Vagina (tissue), 2 donors: ENCODE results near the gene NACC2. TPM values are rescaled to one million over a fixed set of nuclear protein-coding genes. Genes with fewer than 3 reads are reported as not detected.

ENCODE experiments used
- DNase-seq, 2 donors: peaks; one replicate each; pipeline ENCODE4 v3.0.0-alpha.2; 2017; ENCODE audit errors: extremely low spot score in 2 of 2
- H3K27ac ChIP-seq: fragments of 200-600 bp; sonication (generic); one replicate; pipeline ENCODE4 v1.5.1; 2019
- H3K27me3 ChIP-seq: fragments of 200-600 bp; sonication (generic); one replicate; pipeline ENCODE4 v1.5.1; 2019
- H3K36me3 ChIP-seq, 2 donors: fragments of 200-600 bp; sonication (generic); one replicate each; pipeline ENCODE4 v1.5.1; 2017 to 2019
- H3K4me1 ChIP-seq: fragments of 200-600 bp; sonication (generic); one replicate; pipeline ENCODE4 v1.5.1; 2019
- H3K4me3 ChIP-seq, 2 donors: fragments of 200-600 bp; sonication (generic); 1 replicate in 1 of 2; 2 replicates in 1 of 2; pipeline ENCODE4 v1.5.1; 2016 to 2019
- H3K9me3 ChIP-seq: fragments of 200-600 bp; sonication (generic); one replicate; pipeline ENCODE4 v1.5.1; 2019
- POLR2A ChIP-seq, 2 donors: fragments of 450-650 bp; IDR thresholded peaks; one replicate each; pipeline ENCODE4 v1.6.1; 2017; ENCODE audit warnings: antibody characterized with exemption in 2 of 2, mild to moderate bottlenecking in 2 of 2, moderate library complexity in 2 of 2
- POLR2AphosphoS5 ChIP-seq, 2 donors: sonication (generic); formaldehyde crosslinking; IDR thresholded peaks; one replicate each; pipeline ENCODE4 v1.9.0; 2017; ENCODE audit warnings: antibody characterized with exemption in 2 of 2, mild to moderate bottlenecking in 2 of 2, low read depth in 1 of 2; ENCODE audit not compliant: insufficient read depth in 1 of 2
- intact Hi-C: fragments of 100-400 bp; cut with DNase I; formaldehyde crosslinking; loops from one replicate; pipeline ENCODE4 v1.15.1; 2023
- total RNA-seq: library from RNA; depleted of rRNA; stranded (reverse); fragments of >200 nt; gene quantifications from one replicate; pipeline ENCODE4 v1.2.3, GENCODE V29; 2016
- TF ChIP-seq, protein P1 (sequence below), 3 experiments: fragments of 450-650 bp in 2 of 3; fragments of 200-600 bp in 1 of 3; sonication (generic) in 1 of 3; IDR thresholded peaks; one replicate each; pipeline ENCODE4 v1.5.1; 2017 to 2019; ENCODE audit warnings: antibody characterized with exemption in 3 of 3, mild to moderate bottlenecking in 2 of 3, moderate library complexity in 2 of 3

Gene NACC2
- total RNA-seq, 1 donor from 2014 or later = 21.1 TPM

DNA sequence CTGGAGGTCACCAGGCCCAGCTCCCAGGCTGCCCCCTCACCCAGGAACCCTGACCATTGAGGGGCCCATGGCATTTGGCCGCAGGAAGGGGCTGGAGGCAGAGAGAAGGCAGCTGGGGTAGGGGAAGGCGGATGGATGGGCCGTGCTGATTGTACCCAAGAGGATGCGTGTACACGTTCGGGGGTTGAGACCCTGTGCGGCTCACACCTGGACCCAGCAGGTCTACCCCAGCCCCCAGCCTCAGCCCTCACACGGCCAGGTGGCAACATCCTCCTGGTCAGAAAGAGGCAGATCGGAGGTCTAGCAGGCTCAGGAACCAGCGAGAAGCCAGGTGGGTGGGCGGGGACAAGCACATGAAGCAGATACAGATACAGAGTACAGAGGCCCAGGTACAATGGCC, 33.7 kb downstream of the NACC2 start:
- intact Hi-C loops = no loop called here
- H3K36me3 ChIP-seq = no peaks in the 10 kb centered on the region
- TF ChIP-seq POLR2AphosphoS5 (IDR thresholded peaks at IDR 0.05; ENCODE audit: insufficient read depth in 1 of 2, low read depth in 1 of 2) (no peak), POLR2A (IDR thresholded peaks at IDR 0.05) (no peak)
- TF ChIP-seq, protein P1, sequence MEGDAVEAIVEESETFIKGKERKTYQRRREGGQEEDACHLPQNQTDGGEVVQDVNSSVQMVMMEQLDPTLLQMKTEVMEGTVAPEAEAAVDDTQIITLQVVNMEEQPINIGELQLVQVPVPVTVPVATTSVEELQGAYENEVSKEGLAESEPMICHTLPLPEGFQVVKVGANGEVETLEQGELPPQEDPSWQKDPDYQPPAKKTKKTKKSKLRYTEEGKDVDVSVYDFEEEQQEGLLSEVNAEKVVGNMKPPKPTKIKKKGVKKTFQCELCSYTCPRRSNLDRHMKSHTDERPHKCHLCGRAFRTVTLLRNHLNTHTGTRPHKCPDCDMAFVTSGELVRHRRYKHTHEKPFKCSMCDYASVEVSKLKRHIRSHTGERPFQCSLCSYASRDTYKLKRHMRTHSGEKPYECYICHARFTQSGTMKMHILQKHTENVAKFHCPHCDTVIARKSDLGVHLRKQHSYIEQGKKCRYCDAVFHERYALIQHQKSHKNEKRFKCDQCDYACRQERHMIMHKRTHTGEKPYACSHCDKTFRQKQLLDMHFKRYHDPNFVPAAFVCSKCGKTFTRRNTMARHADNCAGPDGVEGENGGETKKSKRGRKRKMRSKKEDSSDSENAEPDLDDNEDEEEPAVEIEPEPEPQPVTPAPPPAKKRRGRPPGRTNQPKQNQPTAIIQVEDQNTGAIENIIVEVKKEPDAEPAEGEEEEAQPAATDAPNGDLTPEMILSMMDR (IDR thresholded peaks at IDR 0.05) = no peak

DNA sequence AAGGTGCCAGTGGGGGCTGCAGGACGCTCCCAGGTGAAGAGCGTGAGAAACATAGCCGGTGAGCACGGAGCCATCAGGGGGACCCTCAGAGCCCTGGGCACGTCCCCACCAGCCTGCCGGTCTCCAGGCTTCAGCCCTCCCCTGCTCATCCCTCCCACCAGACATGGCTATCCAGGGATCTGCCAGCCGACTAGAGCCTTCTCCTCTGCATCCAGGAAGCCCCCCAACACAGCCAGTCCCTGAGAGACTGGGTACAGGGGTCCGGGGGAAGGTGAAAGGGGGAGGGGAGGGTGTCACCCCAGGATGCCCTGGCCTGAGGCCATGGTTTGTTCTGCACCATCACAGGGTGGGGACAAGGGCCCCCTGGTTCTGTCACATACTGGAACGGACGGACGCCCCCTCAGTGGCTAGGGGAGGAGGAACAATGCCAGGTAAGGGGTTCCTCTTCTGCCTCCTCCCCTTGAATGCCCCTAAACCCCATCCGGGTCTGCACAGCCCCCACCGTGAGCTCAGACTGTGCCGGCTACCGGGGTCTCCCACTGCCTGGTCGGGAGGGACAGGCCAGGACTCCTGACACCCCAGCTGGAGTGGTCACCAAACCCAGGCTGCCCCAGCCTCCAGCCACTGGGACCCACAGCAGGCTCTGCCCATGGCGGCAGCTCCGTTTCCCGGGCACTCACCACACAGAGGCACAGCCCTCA, 34.3 kb downstream of the NACC2 start:
- no peaks in the 10 kb centered on the region for H3K9me3 ChIP-seq
- no peak for DNase-seq
- no peak overlapping the region for H3K27ac ChIP-seq
- H3K4me1 ChIP-seq = peaks cover 24% of the 10 kb centered on the region
- TF ChIP-seq, protein P1 (IDR thresholded peaks at IDR 0.05) = no peak
- no peak for TF ChIP-seq POLR2AphosphoS5 (IDR thresholded peaks at IDR 0.05; ENCODE audit: insufficient read depth in 1 of 2, low read depth in 1 of 2)
- no peak for TF ChIP-seq POLR2A (IDR thresholded peaks at IDR 0.05)
- intact Hi-C loops = no loop called here
- no peaks in the 10 kb centered on the region for H3K36me3 ChIP-seq
- H3K27me3 ChIP-seq = no peaks in the 10 kb centered on the region
- no peak overlapping the region for H3K4me3 ChIP-seq

More for the DNA sequence above, 33.7 kb downstream of the NACC2 start:
- Histone ChIP-seq H3K27ac (no peak overlapping the region), H3K4me3 (no peak overlapping the region), H3K9me3 (no peaks in the 10 kb centered on the region), H3K27me3 (no peaks in the 10 kb centered on the region), H3K4me1 (peaks cover 24% of the 10 kb centered on the region)
- no peak for DNase-seq

GRCh38 chr9:136059851-136060670, 35.0 kb downstream of the NACC2 start:
- Histone ChIP-seq H3K4me3 (no peak overlapping the region), H3K27ac (no peak overlapping the region), H3K27me3 (no peaks in the 10 kb centered on the region), H3K4me1 (peaks cover 24% of the 10 kb centered on the region), H3K36me3 (no peaks in the 10 kb centered on the region), H3K9me3 (no peaks in the 10 kb centered on the region)
- no peak for TF ChIP-seq POLR2AphosphoS5 (IDR thresholded peaks at IDR 0.05; ENCODE audit: insufficient read depth in 1 of 2, low read depth in 1 of 2)
- no peak for TF ChIP-seq POLR2A (IDR thresholded peaks at IDR 0.05)
- TF ChIP-seq, protein P1 (IDR thresholded peaks at IDR 0.05) = no peak
- DNase-seq = no peak
- intact Hi-C loops = no loop called here

- Histone ChIP-seq H3K27ac (no peak overlapping the region), H3K9me3 (no peaks in the 10 kb centered on the region), H3K27me3 (no peaks in the 10 kb centered on the region), H3K4me3 (no peak overlapping the region), H3K4me1 (peaks cover 27% of the 10 kb centered on the region), H3K36me3 (no peaks in the 10 kb centered on the region)
- TF ChIP-seq POLR2A (IDR thresholded peaks at IDR 0.05) (no peak), POLR2AphosphoS5 (IDR thresholded peaks at IDR 0.05; ENCODE audit: insufficient read depth in 1 of 2, low read depth in 1 of 2) (no peak)
- TF ChIP-seq, protein P1 (IDR thresholded peaks at IDR 0.05) = no peak
- intact Hi-C loops = no loop called here
- no peak for DNase-seq
Measured at GRCh38 chr9:136059321-136059791, 35.7 kb downstream of the NACC2 start.
